Heart left ventricle (tissue), 16 donors: ENCODE results near the gene PIGR. TPM values are rescaled to one million over a fixed set of nuclear protein-coding genes. Genes with fewer than 3 reads are reported as not detected.
A peak's percentile ranks its signal among the peaks of the same experiment; 100 is the strongest.
"Not testable (repeated sequence)": the region's sequence is repeated elsewhere in the genome, so short reads cannot be mapped to it uniquely, and the experiment has no call there.

Source experiments
- ATAC-seq, 4 donors: fragments of 200-7000 bp; cut with Tn5 transposase; one replicate each; pipeline ENCODE4 v1.9.1; 2020 to 2022; ENCODE audit warnings: moderate library complexity in 4 of 4, mild to moderate bottlenecking in 3 of 4, moderate number of reproducible peaks in 1 of 4
- DNase-seq, 5 donors: peaks; one replicate each; pipeline ENCODE4 v3.0.0-alpha.2; 2020
- H3K27ac ChIP-seq, 12 donors: fragments of 200-600 bp; sonication (generic) in 4 of 12; one replicate each; pipeline versions ENCODE4 v1.5.0 to v1.8.0; 2016 to 2022; ENCODE audit warnings: mild to moderate bottlenecking in 2 of 12
- H3K27me3 ChIP-seq, 9 donors: fragments of 200-600 bp; sonication (generic) in 2 of 9; one replicate each; pipeline versions ENCODE4 v1.5.1 to v1.8.0; 2016 to 2022; ENCODE audit warnings: mild to moderate bottlenecking in 3 of 9
- H3K36me3 ChIP-seq, 9 donors: fragments of 200-600 bp; sonication (generic) in 2 of 9; one replicate each; pipeline versions ENCODE4 v1.5.0 to v1.8.0; 2018 to 2022; ENCODE audit warnings: mild to moderate bottlenecking in 2 of 9
- H3K4me1 ChIP-seq, 12 donors: fragments of 200-600 bp; sonication (generic) in 4 of 12; one replicate each; pipeline versions ENCODE4 v1.5.0 to v1.8.0; 2016 to 2022; ENCODE audit warnings: mild to moderate bottlenecking in 3 of 12
- H3K4me3 ChIP-seq, 12 donors: fragments of 200-600 bp; sonication (generic) in 4 of 12; one replicate each; pipeline versions ENCODE4 v1.5.0 to v1.8.0; 2017 to 2022; ENCODE audit warnings: mild to moderate bottlenecking in 9 of 12, moderate library complexity in 4 of 12
- H3K9me3 ChIP-seq, 12 donors: fragments of 200-600 bp; sonication (generic) in 4 of 12; one replicate each; pipeline versions ENCODE4 v1.5.0 to v1.8.0; 2016 to 2022; ENCODE audit warnings: mild to moderate bottlenecking in 1 of 12
- POLR2A ChIP-seq, 2 donors: fragments of 450-650 bp; IDR thresholded peaks; one replicate each; pipeline ENCODE4 v1.6.1; 2017; ENCODE audit warnings: antibody characterized with exemption in 2 of 2, mild to moderate bottlenecking in 2 of 2, moderate library complexity in 2 of 2
- WGBS, 4 donors: extraction: QIAGEN DNeasy Blood & Tissue Kit in 2 of 4; methylation state at CpG; one replicate each; pipeline versions ENCODE4 v1.1.5 to v1.1.7; 2013 to 2018; 5-methylcytosine and 5-hydroxymethylcytosine counted together
- intact Hi-C, 10 donors: fragments of 100-400 bp; cut with DNase I; formaldehyde crosslinking; loops; one replicate each; pipeline versions ENCODE4 v1.11.1 to v1.14.2; 2022
- polyA plus RNA-seq, 2 donors: library from polyadenylated mRNA; stranded (reverse); fragments of 200-250 nt; gene quantifications; one replicate each; pipeline ENCODE4 v1.2.3, GENCODE V29; 2013
- total RNA-seq, 9 donors: library from RNA; depleted of rRNA in 2 of 9; stranded (reverse); fragments of >200 nt in 2 of 9; fragmentation: NEBNext Ultra II Directional in 3 of 9; extraction: Animal tissue kit (Norgen Biotek cat#: 25700) in 3 of 9; gene quantifications; one replicate each; pipeline versions ENCODE4 v1.1.0 to v1.2.4, GENCODE V29; 2016 to 2023
- TF ChIP-seq, protein P1 (sequence below), 12 donors: fragments of 200-600 bp; sonication (generic) in 4 of 12; IDR thresholded peaks; one replicate each; pipeline versions ENCODE4 v1.5.0 to v1.8.0; 2018 to 2022; ENCODE audit warnings: antibody characterized with exemption in 12 of 12, mild to moderate bottlenecking in 5 of 12
- donor health status: ischemic (EF 13 %, LVEDD 7.1; RV severe dilation, severe dysfunction).
- donor health status: healthy with polysubstance abuse.
- donor health status: DM: no; HTN: yes; CAD: no.
- donor health status: DM: no; HTN: no; CAD: no.
- donor health status: ischemic (EF 25% LVEDD 6.9; RV normal size, moderate dysfunction).
- donor health status: ischemic (EF 25% LVEDD 5.7; RV mildly dilated, moderate dysfunction).
- donor health status: healthy.
- donor health status: DM: yes; HTN: yes; CAD: no.
- donor health status: ischemic (EF 35%, LVEDD 5.7; RV mildly dilated, moderate dysfunction).
- donor health status: nonischemic (EF 11% LVEDD 7.7; RV severe dilation, severe dysfunction).
- donor health status: DM: yes; HTN: yes; CAD: no.
- donor health status: PGD.
- donor health status: ischemic (EF 29% LVEDD 5.4; RV normal size, mild dysfunction).
- donor health status: nonischemic (EF 23%, LVEDD 6.1; RV moderate dilation, normal function).

Gene PIGR
- total and polyA plus RNA-seq, 11 donors, result 0.04 to 0.64 (median 0.45) TPM; not detected in 7

DNA sequence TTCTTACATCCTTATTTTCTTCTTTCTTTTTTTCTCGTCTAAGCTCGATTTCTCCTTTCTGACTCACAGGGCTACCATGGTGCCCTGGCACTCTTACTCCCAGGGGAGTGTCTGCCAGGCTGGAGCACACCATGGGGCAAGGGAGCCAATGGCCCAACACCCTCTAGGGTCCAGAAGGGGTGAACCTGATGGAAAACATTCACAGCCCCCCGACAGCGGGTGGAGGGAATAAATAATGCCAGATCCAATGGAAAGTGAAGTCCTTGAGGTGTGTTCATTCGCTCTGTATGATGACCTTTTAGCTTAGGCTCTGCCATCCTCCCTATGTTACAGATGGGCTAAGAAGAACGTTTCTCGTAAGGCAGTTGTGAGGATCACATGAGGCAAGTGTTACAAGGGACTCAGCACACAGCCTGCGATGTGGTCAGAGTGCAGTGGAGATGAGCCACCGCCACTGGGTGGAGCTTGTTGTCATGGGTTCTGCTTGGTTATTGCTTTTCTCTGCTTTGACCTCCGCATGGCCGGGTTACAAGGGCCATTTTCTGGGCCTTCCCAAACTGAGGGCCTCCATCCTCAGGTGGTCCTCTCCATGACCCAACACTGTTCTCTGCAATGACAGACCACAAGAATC lies 21.0 kb downstream of the PIGR start:
- ATAC-seq (peak; percentile 26 to 61 (median 38)), DNase-seq (peak in 1 of 5 donors; percentile 45)
- no peak overlapping the region for H3K4me3 ChIP-seq
- H3K9me3 ChIP-seq, result no peaks in the 10 kb centered on the region
- peak overlapping the region in 1 of 12 donors; percentile 77 for H3K27ac ChIP-seq
- intact Hi-C loops, result no loop called here
- WGBS, 4 donors, result 79 to 83% (median 81%) methylated on average over 11 of the region's 11 CpGs
- no peak for TF ChIP-seq POLR2A (IDR thresholded peaks at IDR 0.05)
- TF ChIP-seq, protein P1, sequence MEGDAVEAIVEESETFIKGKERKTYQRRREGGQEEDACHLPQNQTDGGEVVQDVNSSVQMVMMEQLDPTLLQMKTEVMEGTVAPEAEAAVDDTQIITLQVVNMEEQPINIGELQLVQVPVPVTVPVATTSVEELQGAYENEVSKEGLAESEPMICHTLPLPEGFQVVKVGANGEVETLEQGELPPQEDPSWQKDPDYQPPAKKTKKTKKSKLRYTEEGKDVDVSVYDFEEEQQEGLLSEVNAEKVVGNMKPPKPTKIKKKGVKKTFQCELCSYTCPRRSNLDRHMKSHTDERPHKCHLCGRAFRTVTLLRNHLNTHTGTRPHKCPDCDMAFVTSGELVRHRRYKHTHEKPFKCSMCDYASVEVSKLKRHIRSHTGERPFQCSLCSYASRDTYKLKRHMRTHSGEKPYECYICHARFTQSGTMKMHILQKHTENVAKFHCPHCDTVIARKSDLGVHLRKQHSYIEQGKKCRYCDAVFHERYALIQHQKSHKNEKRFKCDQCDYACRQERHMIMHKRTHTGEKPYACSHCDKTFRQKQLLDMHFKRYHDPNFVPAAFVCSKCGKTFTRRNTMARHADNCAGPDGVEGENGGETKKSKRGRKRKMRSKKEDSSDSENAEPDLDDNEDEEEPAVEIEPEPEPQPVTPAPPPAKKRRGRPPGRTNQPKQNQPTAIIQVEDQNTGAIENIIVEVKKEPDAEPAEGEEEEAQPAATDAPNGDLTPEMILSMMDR (IDR thresholded peaks at IDR 0.05), result peak in 3 of 12 donors; percentile 7 to 13 (median 10)
- no peaks in the 10 kb centered on the region for H3K27me3 ChIP-seq
- no peaks in the 10 kb centered on the region for H3K36me3 ChIP-seq
- H3K4me1 ChIP-seq, result peaks cover 0 to 53% (median 1%) of the 10 kb centered on the region in 12 donors

DNA sequence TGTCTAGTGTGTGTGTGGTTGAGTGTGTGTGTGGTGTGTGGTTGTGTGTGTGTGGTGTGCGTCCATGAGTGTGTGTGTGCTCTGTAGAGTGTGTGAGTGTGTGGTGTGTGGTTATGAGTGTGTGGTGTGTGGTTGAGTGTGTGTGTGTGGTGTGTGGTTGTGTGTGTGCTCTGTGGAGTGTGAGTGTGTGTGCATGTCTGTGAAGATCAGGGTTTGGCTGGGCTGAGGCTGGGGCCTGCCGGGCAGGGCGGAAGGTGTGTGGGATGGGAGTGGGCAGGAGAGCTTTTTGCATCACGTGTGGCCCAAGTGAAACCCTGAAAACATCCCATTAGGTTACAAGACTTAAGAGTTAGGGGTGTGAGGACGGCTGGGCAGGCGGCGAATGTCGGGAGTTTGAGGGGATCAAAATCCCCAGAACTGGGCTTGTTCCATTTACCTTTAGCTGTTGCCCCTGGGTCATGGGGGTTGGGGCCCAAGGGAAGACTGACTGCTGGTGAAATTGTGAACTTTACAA lies 21.6 kb downstream of the PIGR start:
- no peaks in the 10 kb centered on the region for H3K36me3 ChIP-seq
- peak overlapping the region in 1 of 12 donors; percentile 77 for H3K27ac ChIP-seq
- intact Hi-C loops, result no loop called here
- H3K4me1 ChIP-seq, result peaks cover 0 to 47% (median 1%) of the 10 kb centered on the region in 12 donors
- TF ChIP-seq POLR2A (IDR thresholded peaks at IDR 0.05), result no peak
- TF ChIP-seq, protein P1 (IDR thresholded peaks at IDR 0.05), result no peak
- 78 to 86% (median 81%) methylated on average over 8 of the region's 8 CpGs for WGBS, 4 donors
- ATAC-seq (no peak), DNase-seq (no peak)
- H3K9me3 ChIP-seq, result no peaks in the 10 kb centered on the region
- H3K4me3 ChIP-seq, result no peak overlapping the region
- H3K27me3 ChIP-seq, result no peaks in the 10 kb centered on the region

DNA sequence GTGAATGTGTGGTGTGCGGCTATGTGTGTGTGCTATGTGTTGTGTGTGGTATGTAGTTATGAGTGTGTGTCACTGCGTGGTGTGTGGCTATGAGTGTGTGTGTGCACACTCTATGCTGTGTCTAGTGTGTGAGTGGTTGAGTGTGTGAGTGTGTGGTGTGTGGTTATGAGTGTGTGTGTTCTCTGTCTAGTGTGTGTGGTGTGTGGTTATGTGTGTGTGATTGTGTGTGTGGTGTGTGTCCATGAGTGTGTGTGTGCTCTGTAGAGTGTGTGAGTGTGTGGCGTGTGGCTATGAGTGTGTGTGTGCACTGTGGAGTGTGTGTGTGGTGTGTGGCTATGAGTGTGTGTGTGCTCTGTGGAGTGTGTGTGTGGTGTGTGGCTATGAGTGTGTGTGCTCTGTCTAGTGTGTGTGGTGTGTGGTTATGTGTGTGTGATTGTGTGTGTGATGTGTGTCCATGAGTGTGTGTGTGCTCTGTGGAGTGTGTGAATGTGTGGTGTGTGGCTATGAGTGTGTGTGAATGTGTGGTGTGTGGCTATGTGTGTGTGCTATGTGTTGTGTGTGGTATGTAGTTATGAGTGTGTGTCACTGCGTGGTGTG lies 22.2 kb downstream of the PIGR start:
- H3K27ac ChIP-seq, H3K36me3 ChIP-seq, H3K27me3 ChIP-seq, intact Hi-C loops, DNase-seq, H3K9me3 ChIP-seq, H3K4me3 ChIP-seq: not testable (repeated sequence)
- peak in 1 of 4 donors; percentile 57 for ATAC-seq
- 84 to 99% (median 91%) methylated on average over 4 of the region's 4 CpGs for WGBS, 4 donors
- H3K4me1 ChIP-seq, result peaks cover 0 to 46% (median 1%) of the 10 kb centered on the region in 12 donors

DNA sequence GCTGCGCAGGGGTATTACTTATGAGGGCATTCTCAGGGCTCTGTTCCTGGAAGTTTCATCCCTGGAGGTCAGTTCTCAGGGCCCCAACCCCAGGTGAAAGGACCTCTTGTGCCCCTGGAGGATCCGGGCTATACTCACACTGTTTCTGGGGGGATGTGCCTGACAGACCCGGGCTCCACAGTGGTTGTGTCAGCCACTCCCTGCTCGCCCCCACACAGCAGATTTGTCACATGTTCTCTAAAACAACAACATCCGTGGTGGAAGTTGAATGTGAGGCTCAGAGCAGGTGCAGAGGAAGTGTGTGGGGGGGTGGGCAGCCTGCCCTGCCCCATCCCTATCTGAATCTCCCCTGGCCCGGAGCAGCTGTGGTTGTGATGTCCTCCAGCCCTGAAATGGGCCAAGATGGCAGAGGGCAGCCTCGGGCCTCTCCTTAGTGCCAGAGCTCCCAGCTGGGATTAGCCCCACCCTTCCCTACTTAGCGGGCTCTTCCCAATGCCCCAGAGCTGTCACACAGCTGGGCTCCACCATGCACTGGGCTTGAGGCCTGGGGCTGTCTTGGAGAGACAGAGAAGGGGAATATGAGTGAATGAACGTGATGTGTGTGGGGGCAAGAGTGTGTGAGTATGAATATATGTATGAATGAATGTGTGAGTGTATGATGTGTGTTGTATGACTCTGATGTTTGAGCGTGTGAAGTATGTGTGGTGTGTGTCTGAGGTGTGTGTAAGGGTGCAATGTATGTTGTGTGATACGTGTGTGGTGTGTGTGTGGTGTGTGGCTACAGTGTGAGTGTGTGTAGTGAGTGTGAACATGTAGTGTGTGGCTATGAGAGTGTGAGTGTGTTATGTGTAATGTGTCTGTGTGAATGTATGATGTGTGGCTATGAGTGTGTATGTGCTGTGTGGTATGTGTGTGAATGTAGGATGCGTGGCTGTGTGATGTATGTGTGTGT lies 23.0 kb downstream of the PIGR start:
- TF ChIP-seq, protein P1 (IDR thresholded peaks at IDR 0.05), result no peak
- Histone ChIP-seq H3K36me3 (no peaks in the 10 kb centered on the region), H3K4me3 (peak overlapping the region in 1 of 12 donors; percentile 53), H3K9me3 (no peaks in the 10 kb centered on the region), H3K27ac (peak overlapping the region in 2 of 12 donors; percentile 48 to 84), H3K4me1 (peaks cover 0 to 46% (median 1%) of the 10 kb centered on the region in 12 donors), H3K27me3 (no peaks in the 10 kb centered on the region)
- ATAC-seq (peak in 2 of 4 donors; percentile 4 to 39), DNase-seq (peak in 2 of 5 donors; percentile 23 to 24)
- 65 to 73% (median 68%) methylated on average over 12 of the region's 12 CpGs for WGBS, 4 donors
- intact Hi-C loops, result no loop called here
